ENCODE measurements around the gene ZNF662.

DNA sequence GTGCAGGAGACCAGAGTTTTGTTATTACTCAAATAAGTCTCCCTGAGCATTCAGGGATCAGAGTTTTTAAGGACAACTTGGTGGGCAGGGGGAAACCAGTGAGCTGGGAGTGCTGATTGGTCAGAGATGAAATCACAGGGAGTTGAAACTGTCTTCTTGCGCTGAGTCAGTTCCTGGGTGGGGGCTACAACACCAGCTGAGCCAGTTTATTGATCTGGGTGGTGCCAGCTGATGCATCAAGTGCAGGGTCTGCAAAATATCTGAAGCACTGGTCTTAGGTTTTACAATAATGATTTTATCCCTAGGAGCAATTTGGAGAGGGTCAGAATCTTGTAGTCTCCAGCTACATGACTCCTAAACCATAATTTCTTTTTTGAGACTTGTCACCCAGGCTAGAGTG lies 13.8 kb upstream of the ZNF662 start:
- TF ChIP-seq, protein P1, sequence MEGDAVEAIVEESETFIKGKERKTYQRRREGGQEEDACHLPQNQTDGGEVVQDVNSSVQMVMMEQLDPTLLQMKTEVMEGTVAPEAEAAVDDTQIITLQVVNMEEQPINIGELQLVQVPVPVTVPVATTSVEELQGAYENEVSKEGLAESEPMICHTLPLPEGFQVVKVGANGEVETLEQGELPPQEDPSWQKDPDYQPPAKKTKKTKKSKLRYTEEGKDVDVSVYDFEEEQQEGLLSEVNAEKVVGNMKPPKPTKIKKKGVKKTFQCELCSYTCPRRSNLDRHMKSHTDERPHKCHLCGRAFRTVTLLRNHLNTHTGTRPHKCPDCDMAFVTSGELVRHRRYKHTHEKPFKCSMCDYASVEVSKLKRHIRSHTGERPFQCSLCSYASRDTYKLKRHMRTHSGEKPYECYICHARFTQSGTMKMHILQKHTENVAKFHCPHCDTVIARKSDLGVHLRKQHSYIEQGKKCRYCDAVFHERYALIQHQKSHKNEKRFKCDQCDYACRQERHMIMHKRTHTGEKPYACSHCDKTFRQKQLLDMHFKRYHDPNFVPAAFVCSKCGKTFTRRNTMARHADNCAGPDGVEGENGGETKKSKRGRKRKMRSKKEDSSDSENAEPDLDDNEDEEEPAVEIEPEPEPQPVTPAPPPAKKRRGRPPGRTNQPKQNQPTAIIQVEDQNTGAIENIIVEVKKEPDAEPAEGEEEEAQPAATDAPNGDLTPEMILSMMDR (conservative IDR thresholded peaks at IDR 0.05; ENCODE audit: low read depth, low read length), result no peak
- TF ChIP-seq EZH2 (IDR thresholded peaks at IDR 0.05; ENCODE audit: low read length, unreplicated experiment) (no peak), EZH2phosphoT487 (IDR thresholded peaks at IDR 0.05; ENCODE audit: borderline replicate concordance, low read length) (no peak)

Measured in PC-3 (cell line).